GM21367 (cell line): ENCODE measurements around the gene CTNNA2.

Experiments
- ATAC-seq: cut with Tn5 transposase; IDR thresholded peaks from one replicate; pipeline ENCODE4 v1.9.1; 2021; ENCODE audit not compliant: unreplicated experiment

CTNNA2 gene

DNA sequence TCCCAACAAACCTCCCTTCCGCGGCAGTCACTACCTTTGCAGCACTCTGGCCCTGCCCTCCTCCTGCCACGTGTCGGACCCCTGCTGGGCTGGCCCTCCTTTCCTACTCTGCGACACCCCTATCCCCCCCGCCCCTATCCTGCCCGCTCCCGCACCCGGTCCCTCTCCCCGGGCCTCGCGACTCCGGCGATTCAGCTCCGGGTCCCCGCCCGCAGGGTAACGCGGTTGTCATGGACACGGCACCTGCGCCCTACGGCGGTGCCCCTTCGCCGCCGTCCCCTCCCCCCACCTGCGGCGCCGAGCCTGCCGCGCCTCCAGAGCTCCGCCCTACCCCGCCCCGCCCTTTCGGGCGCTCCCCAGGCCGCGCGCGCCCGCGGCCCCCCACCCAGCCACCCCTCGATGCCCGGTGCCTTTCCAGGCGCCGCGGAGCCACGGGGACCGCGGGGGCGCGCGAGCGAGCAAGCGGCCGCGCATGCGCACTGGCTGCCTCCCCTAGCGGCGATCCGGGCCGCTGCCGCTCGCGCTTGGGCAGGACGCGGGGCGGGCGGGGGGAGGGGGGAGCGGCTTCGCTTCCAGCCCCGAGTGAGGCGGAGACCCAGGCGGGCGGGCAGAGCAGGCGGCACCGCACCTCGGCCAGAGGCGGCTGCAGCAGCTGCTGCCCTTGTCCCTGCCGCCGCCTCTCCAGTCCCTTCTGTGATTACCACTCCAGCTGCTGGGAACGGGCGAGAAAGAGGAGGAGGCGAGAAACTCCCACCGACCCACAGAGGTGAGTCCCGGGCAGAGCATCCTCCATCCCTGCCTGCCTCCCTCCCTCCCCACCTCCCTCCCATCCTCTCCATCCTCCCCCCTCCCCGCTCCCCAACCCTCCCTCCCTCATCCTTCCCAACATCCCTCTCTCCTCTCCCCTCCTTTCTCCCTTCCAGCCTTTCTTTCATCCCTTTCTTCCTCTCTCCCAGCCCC lies at the start of gene CTNNA2:
CTNNA2 (plus strand) TSS at position 610 of the 960 bp plus-strand sequence.
- ATAC-seq, result no peak

DNA sequence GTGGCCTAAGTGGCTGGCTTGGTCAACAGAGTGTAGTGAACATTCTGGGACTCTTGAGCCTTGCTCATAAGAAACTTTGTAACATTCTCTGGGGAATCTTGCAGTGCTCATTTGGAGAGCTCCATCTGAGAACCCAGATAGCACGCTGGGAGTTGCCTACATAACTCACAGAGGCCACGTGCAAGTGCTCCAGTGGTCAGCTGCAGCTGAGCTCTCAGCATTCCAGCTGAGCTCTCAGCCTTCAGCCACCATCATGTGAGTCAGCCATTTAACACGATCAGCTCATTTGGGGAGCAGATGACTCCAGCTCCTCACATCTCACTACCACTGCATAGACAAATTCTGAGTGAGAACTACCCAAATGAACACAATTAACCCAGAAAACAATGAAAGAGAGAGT lies 25.5 kb upstream of the CTNNA2 start:
- ATAC-seq, result no peak

DNA sequence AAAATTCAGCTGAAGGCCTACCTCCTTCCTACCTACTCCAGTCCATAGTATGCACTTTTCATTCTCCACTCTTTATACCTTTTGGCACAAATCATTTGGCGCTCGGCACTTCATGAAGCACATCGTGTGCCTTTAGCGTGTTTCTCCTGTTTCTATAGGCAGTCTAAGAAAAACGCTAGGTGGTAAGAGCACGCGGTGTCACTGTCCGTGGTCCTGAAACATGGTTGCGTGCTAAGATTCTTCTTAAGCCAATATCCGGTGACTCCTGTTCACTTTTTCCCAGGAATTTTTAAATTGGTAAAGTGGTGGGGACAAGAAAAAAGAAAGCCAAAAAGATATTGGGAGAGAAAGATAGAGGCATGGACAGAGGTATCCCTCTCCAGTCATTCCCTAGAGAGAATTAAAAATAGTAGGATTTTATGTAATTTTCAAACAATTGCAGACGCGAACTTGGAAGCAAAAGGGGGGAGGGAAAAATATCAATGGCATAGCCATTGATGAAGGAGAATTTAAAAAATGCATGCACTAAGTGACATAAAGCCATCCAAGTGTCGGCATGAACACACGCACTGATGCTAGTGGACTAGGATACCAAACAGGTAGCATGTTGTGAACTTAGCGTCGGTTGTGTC lies 1.4 kb upstream of the CTNNA2 start:
- no peak for ATAC-seq

DNA sequence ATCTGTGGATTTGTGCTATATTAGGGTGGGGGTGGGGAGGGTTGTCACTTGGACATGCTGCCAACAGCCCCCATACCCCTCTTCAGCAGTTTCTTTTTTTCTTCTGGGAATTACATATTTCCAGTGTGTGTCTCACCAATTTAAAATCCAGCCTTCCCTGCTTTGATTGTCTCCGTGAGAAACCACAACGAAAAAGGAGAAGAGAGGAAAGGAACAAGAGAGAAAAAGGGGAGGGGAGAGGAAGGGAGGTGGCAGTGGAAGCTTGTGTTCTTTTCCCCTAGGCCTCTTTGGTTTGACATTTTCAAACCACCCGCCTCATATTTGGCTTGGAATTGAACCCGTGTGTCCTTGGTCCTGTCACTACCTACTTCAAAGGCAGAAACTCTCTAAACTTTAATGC lies 860 bp downstream of the CTNNA2 start:
- no peak for ATAC-seq

DNA sequence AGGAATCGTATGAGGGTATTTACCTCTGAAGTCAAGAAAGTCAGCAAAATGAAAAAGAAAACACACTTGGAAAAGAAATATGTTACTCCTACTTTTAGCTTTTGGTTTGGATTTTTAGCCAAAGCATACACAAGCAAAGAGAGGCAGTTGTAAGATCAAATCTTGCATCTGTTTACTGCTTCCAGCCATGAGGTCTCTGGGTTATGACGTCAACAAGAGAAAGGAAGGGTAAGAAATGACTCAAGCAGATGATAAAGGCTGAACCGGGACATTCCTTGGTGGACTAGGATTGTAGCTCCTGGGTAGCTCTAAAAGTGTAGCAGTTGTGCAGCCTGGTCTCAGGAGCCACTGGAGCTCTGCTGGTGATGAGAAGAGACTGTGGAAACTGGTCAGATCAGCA lies 16.8 kb downstream of the CTNNA2 start:
- ATAC-seq, result no peak

GRCh38 chr2:79530443-79530842 lies 17.6 kb downstream of the CTNNA2 start:
- no peak for ATAC-seq

DNA sequence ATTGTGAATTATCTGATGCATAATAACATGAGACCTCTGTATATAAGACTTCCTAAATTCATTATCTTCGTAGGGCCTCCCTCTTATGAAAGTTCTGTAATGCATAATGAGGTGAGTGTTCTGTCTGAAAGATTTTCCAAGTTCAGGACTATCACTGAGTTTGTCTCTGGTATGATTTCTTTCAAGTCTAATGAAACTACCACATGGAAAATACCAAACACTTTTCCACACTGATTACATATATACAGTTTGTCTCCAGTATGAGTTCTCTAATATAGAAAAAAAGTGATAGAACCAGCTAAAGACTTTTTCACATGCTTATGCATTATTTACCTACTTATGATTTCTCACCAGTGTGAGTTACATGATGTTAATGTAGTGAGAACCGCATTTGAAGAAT lies 34.7 kb downstream of the CTNNA2 start:
- ATAC-seq, result no peak

GRCh38 chr2:79552653-79553052 lies 39.8 kb downstream of the CTNNA2 start:
- no peak for ATAC-seq

DNA sequence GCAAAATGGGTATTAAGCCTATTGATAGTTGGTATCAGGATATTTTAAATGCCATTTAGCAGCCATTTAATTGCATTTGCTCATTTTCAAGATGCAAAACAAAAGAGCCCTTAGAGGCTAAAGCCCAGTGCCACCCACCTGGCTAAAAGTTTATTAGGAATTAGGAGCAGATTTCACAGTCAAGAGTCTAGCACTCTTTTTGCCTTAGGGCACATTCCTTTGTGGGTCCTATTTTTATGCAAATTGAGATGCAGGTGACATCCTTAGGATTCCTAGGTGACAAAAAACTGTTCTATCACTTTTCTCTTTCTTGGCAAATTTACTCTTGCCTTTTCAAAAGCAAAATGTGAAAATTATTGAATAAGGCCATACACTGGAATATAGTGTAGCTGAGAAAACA lies 42.0 kb downstream of the CTNNA2 start:
- ATAC-seq, result no peak

- no peak for ATAC-seq
Measured at GRCh38 chr2:79564065-79564464, 51.2 kb downstream of the CTNNA2 start.

GRCh38 chr2:79569048-79569447 lies 56.2 kb downstream of the CTNNA2 start:
- no peak for ATAC-seq

DNA sequence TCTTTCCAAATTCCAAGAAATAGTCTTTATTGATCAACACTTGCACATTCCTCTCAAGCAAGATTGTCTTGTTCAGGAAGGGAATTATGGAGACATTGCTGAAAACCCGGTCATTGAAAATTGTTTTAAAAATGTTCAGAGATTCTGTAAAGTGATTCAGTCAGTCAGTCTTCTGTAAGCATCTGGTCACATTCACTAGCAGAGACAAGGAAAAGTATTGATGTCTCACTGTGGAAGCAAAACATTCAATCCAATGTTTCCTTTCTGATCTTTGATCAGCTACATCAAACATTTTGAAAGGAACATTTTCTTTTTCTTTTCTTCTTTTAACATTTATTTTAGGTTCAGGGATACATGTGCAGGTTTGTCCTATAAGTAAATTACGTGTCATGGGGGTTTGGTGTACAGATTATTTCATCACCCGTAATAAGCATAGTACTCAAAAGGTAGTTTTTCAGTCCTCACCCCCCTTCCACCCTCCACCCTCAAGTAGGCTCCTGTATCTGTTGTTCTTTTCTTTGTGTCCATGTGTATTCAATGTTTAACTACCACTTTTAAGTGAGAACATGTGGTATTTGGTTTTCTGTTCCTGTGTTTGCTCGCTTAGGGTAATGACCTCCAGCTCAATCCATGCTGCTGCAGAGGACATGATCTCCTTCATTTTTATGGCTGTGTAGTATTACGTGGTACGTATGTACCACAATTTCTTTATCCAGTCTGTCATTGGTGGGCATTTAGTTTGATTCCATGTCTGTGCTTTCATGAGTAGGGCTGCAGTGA lies 61.2 kb downstream of the CTNNA2 start:
- ATAC-seq, result no peak

GRCh38 chr2:79576451-79576850 lies 63.6 kb downstream of the CTNNA2 start:
- ATAC-seq, result no peak

DNA sequence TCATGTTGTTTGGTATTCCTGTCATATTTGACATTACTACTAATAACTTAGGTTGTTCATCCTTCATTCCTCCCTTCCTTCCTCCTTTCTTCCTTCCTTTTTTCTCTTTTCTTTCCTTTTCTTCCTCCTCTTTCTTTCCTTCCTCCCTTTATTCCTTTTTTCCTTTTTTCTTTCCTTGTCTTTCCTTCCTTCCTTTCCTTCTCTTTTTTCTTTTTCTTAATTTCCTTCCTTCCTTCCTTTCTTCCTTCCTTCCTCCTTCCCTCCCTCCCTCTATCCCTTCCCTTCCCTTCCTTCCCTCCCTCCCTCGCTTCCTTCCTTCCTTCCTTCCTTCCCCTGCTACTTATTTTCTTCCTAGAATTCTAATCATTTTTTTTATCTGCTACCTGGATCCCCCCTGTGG lies 66.1 kb downstream of the CTNNA2 start:
- no peak for ATAC-seq

- no peak for ATAC-seq
Measured at GRCh38 chr2:79580175-79580574, 67.3 kb downstream of the CTNNA2 start.

GRCh38 chr2:79585701-79586433 lies 73.0 kb downstream of the CTNNA2 start:
- no peak for ATAC-seq

GRCh38 chr2:79591281-79591680 lies 78.4 kb downstream of the CTNNA2 start:
- no peak for ATAC-seq

- no peak for ATAC-seq
Measured at GRCh38 chr2:79593237-79593867, 80.5 kb downstream of the CTNNA2 start.

DNA sequence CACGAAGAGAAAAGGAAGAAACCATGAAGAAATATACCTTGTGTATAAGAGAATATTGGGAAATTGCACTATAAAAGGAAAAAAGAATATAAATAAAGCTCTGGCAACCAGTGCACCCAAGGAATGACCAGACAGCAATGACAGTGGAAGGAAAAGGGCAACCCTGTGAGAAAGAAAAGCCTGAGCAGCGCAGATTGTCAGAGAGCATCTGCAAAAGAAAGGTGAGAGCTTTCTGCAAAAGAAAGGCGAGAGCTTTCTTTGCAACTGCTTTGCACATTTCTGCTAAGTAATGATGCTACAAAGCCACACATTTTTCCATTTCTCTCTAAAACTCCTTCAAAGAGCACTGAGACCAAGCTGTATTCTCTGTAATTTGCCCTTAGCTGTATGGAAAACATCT lies 83.6 kb downstream of the CTNNA2 start:
- no peak for ATAC-seq

DNA sequence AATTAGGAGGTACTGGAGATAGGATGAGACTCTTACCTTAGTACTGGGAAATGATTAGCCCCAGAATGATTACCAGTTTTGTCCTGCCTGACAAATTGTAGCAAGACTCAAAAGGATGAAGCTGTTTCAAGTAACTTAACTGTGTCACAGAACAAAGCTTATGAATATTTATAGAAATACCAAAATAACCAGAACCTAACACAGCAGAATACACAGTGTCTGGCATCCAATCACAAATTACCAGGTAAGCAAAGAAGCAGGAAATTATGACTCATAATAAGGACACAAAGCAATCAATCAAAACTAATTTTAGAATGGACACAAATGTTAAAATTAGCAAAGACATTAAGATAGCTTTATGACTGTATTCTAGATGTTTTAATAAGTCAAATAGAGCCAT lies 91.9 kb downstream of the CTNNA2 start:
- no peak for ATAC-seq
